Duodenal mucosa (tissue), 2 donors: ENCODE measurements around the gene GAB4.
A peak's percentile ranks its signal among the peaks of the same experiment; 100 is the strongest.
"Not testable (repeated sequence)": the region's sequence is repeated elsewhere in the genome, so short reads cannot be mapped to it uniquely, and the experiment has no call there.

Source experiments
- H3K27ac ChIP-seq: one replicate; pipeline ENCODE4 v1.7.0; 2013; ENCODE audit warnings: low read depth, low read length
- H3K27me3 ChIP-seq, 2 donors: one replicate each; pipeline ENCODE4 v1.7.0; 2013; ENCODE audit warnings: low read length in 2 of 2, control low read depth in 1 of 2; ENCODE audit not compliant: insufficient read depth in 2 of 2, control insufficient read depth in 1 of 2
- H3K36me3 ChIP-seq, 2 donors: one replicate each; pipeline ENCODE4 v1.7.0; 2013; ENCODE audit warnings: low read length in 2 of 2, control low read depth in 1 of 2; ENCODE audit not compliant: insufficient read depth in 2 of 2, control insufficient read depth in 1 of 2
- H3K4me1 ChIP-seq, 2 donors: one replicate each; pipeline ENCODE4 v1.7.0; 2013; ENCODE audit warnings: low read length in 2 of 2, control low read depth in 1 of 2; ENCODE audit not compliant: insufficient read depth in 2 of 2, control insufficient read depth in 1 of 2
- H3K4me3 ChIP-seq, 2 donors: one replicate each; pipeline ENCODE4 v1.7.0; 2013; ENCODE audit warnings: low read length in 2 of 2, low read depth in 1 of 2
- H3K9ac ChIP-seq, 2 donors: one replicate each; pipeline ENCODE4 v1.7.0; 2013; ENCODE audit warnings: low read length in 2 of 2, low read depth in 1 of 2
- H3K9me3 ChIP-seq, 2 donors: one replicate each; pipeline ENCODE4 v1.7.0; 2013; ENCODE audit warnings: low read length in 2 of 2, control low read depth in 1 of 2; ENCODE audit not compliant: control insufficient read depth in 1 of 2

The GAB4 gene

GRCh38 chr22:17007852-17008731, at the start of gene GAB4:
Gene GAB4, minus strand, starts transcription at chr22:17008222. Its CDS starts 108 bp downstream, at chr22:17008114.
- no peaks in the 10 kb centered on the region for H3K36me3 ChIP-seq
- H3K27me3 ChIP-seq: no peaks in the 10 kb centered on the region
- H3K9me3 ChIP-seq: no peaks in the 10 kb centered on the region
- H3K27ac ChIP-seq: no peak within 1 kb of the TSS
- H3K9ac ChIP-seq: no peak within 1 kb of the TSS
- H3K4me3 ChIP-seq: no peak within 1 kb of the TSS
- H3K4me1 ChIP-seq: no peaks in the 10 kb centered on the region

DNA sequence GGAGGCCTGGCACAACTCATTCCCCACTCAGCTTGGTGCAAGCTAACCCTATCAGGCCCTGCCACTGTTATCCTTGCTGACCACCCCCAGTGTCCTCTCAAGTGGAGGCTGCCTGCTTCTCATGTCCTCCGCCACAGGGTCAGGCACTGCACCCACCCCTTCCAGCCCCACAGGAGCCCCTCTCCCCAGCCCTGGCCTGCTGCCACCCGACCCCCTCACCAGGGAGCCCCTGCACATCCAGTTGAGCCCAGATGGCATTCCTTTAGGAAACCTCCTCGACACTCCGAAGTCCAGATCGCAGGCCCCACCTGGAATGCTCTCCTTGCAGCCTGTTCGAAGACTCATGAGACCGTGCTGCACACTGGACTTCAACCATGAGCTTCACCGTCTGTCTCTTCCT, 48.8 kb upstream of the GAB4 start:
- Histone ChIP-seq H3K36me3 (no peaks in the 10 kb centered on the region), H3K9ac (no peak overlapping the region), H3K9me3 (no peaks in the 10 kb centered on the region), H3K27ac (no peak overlapping the region), H3K4me1 (no peaks in the 10 kb centered on the region), H3K4me3 (no peak overlapping the region), H3K27me3 (no peaks in the 10 kb centered on the region)

GRCh38 chr22:17056058-17056457, 48.0 kb upstream of the GAB4 start:
- H3K27me3 ChIP-seq: no peaks in the 10 kb centered on the region
- H3K4me1 ChIP-seq: no peaks in the 10 kb centered on the region
- no peaks in the 10 kb centered on the region for H3K9me3 ChIP-seq
- no peak overlapping the region for H3K4me3 ChIP-seq
- no peaks in the 10 kb centered on the region for H3K36me3 ChIP-seq
- no peak overlapping the region for H3K9ac ChIP-seq
- no peak overlapping the region for H3K27ac ChIP-seq

DNA sequence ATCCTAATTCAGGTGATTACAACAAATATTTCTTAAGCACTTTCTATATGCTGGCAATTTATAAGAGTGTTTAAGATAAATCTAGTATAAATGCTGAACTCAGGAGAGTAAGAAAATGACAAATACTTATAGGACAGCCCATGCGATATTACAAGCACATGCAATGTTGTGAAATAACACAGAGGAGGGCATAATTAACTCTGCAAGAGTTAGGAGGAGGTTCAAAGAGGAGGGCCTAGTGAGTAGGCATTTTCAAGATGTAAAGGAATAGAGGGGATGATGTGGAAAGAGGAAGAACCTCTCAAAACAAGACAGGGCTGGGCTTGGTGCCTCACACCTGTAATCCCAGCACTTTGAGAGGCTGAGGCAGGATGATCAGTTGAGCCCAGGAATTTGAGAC, 39.6 kb upstream of the GAB4 start:
- no peaks in the 10 kb centered on the region for H3K36me3 ChIP-seq
- H3K4me3 ChIP-seq: no peak overlapping the region
- no peak overlapping the region for H3K27ac ChIP-seq
- no peak overlapping the region for H3K9ac ChIP-seq
- H3K9me3 ChIP-seq: no peaks in the 10 kb centered on the region
- H3K4me1 ChIP-seq: no peaks in the 10 kb centered on the region
- no peaks in the 10 kb centered on the region for H3K27me3 ChIP-seq

DNA sequence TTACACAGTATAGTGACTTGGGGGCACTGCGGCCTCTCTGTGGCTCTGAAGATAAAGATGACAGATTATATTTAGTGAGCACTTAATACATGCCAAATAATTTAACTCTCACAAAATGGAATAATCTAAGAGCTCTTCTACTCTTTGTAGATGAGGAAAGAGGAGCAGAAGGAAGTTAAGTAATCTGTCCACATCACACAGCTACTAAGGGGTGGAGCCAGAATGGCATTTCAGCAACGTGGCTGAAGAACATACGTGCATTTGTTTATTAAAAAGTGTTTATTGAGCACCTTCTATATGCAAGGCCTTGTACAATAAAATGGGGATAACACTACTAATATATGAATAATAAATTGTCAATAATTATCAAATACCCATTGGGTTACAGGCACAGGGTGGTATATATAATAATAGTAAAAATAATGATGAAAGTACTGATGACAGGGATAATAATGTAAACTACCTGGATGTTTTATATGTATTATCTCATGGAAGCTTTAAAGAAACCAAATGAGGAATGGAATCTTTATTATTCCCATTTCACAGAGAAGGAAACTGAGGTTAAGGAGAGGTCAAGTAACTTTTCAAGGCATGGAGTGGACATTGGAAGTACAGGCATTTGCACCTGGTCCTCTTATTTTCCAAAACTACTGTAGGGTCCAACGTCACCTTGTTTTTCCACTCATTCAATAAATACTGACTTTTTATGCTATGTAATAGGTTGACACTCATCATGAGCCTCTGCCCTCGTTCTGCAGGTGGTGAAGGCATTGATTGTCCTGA, 38.7 kb upstream of the GAB4 start:
- Histone ChIP-seq H3K9ac (no peak overlapping the region), H3K27me3 (no peaks in the 10 kb centered on the region)

GRCh38 chr22:17043521-17043920, 35.5 kb upstream of the GAB4 start:
- Histone ChIP-seq H3K27ac (no peak overlapping the region), H3K36me3 (no peaks in the 10 kb centered on the region), H3K27me3 (no peaks in the 10 kb centered on the region), H3K4me3 (no peak overlapping the region), H3K9ac (no peak overlapping the region), H3K9me3 (no peaks in the 10 kb centered on the region), H3K4me1 (no peaks in the 10 kb centered on the region)

More for the DNA sequence above, 38.7 kb upstream of the GAB4 start:
- Histone ChIP-seq H3K9me3 (no peaks in the 10 kb centered on the region), H3K36me3 (no peaks in the 10 kb centered on the region), H3K4me1 (no peaks in the 10 kb centered on the region), H3K27ac (no peak overlapping the region), H3K4me3 (no peak overlapping the region)

DNA sequence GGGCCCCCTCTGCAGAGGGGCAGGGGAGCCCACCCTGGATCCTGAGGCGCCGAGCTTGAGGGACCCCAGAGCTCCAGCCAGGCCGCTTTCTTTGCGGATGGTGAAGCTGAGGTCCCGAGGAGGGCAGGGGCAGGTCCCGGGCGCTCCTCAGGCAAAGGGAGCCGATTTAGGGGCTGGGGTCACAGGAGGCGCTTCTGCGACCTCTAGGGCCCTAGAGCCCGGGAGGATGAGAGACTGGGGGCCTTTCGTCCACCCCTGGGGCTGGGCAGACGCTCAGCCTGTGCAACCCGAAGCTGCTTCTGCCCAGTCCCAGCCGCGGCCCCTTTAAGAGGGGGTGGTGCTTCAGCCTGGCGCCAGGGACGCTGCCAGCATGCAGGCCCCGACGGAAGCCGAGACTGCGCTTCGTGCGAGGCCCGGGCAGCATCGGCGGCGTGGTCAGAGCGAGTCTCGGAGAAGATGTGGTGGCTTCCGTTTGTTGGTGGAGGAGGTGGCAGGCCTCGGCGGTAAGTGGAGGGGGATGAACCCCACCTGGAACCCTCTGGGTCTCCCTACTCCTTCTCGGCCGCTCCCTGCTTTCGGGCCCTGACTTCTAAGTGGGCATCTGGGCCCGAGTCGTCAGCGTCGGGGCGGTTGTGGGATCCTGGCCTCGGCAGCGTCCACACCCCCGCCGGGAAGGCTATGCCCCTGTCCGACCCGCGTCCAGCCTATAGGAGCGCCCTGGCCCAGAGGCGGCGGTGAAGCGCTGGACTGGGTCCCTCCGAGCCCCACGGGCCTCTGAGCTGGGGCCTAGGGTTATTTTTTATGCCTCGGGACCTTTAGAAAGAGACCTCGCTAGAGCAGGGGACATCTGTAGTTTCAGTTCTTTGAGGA, 29.1 kb upstream of the GAB4 start:
- not testable (repeated sequence) for H3K9me3 ChIP-seq, H3K27me3 ChIP-seq, H3K9ac ChIP-seq, H3K4me3 ChIP-seq, H3K4me1 ChIP-seq, H3K36me3 ChIP-seq
- H3K27ac ChIP-seq: peak overlapping the region; percentile 10

DNA sequence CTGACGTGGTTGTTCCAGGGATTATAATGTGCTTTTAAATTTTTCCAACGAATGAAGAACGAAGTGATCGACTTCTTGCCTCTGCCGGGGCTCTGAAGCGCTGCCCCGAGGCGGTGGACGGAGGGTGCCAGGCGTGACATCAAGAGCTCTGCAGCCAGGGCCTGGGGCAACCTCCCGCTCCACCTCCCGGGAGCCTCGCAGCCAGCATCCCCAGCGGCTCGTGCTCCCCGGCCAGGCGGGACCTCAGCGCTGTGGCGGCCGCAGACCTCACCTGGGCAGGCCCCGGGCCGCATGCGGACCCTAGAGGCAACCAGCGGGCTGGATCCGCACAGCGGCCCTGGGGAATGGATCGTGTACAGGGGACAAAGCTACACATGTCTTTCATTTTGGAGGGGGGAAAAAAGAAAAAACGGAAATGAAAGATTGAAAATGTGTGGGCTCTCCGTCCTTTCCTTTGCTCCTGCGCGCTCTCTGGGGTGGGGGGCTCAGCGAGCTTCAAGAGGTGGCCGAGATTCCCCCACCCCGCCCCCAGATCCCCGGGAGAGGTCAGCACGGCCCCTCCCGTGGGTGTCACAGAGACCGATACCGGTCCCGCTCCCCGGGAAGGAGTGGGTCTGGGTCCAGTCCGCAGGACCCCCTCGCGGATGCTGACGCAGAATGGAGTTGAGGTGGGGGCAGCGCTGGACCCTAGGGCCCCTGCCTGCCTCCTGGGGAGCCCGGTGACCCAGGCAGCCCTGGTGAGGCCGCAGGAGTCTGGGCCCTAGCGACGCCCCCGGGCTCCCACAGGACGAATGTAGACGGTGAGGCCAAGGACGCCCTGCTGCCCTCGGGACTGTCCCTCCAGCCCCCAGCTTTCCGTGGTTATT, 28.2 kb upstream of the GAB4 start:
- H3K9me3 ChIP-seq, H3K27me3 ChIP-seq, H3K9ac ChIP-seq, H3K4me3 ChIP-seq, H3K36me3 ChIP-seq, H3K27ac ChIP-seq, H3K4me1 ChIP-seq: not testable (repeated sequence)

- H3K27ac ChIP-seq: no peak overlapping the region
- H3K9me3 ChIP-seq: no peaks in the 10 kb centered on the region
- H3K36me3 ChIP-seq: no peaks in the 10 kb centered on the region
- H3K4me3 ChIP-seq: no peak overlapping the region
- H3K4me1 ChIP-seq: no peaks in the 10 kb centered on the region
- no peaks in the 10 kb centered on the region for H3K27me3 ChIP-seq
- no peak overlapping the region for H3K9ac ChIP-seq
These were observed 27.2 kb upstream of the GAB4 start for GRCh38 chr22:17035246-17035645.
